ENCODE results near the gene ISM2.

The ISM2 gene

DNA sequence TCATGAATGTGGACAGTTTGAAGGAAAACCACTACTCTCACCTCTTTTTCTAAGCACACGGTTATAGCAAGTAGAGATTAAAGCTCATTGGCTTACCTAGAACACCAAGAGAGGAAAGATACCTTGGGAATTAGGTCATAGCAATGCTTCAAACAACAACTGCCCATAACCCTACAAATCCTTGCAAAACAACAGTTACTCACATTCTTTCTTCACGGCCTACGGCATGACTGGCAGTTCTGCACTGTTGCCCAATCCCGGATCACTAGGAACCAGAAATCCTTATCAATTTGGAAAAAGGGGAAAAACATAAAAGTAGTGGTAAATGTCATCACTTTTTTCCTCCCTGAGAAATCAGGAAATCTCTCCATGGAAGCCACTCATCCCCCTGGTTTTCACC is 9.6 kb upstream of the ISM2 start:
- DNase-seq (ENCODE audit: low read depth in 3 of 3, low spot score in 1 of 3) = no peak

DNA sequence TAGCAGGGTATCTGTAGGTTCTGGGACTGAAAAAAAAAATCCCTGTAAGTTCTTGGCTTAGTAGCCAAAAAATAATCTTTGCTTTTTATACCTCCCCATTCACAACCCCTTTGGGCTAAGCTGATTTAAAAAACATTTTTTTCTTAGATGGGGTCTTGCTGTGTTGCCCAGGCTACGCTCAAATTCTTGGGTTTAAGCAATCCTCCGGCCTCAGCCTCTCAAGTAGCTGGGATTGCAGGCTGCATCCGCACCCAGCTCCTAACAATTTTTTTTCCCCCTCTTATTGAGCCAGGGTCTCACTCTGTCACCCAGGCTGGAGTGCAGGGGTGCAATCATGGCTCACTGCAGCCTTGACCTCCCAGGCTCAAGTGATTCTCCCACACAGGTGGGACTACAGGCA is 9.1 kb upstream of the ISM2 start:
- no peak for DNase-seq (ENCODE audit: low read depth in 3 of 3, low spot score in 1 of 3)

DNA sequence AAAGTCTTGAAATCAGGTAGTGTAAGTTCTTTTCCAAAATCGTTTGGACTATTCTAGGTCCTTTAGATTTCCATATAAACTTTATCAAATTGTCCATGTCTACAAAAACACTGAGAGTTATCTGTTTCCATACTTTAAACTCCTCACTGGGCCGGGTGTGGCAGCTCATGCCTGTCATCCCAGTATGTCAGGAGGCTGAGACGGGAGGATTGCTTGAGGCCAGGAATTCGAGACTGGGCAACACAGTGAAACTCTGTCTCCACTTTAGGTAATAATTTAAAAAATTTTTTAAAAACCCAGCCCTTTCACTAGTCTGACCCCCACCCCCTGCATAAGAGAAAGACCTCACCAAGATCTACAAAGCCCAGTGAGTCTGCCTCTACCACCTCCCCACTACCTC is 6.4 kb upstream of the ISM2 start:
- no peak for DNase-seq (ENCODE audit: low read depth in 3 of 3, low spot score in 1 of 3)

DNA sequence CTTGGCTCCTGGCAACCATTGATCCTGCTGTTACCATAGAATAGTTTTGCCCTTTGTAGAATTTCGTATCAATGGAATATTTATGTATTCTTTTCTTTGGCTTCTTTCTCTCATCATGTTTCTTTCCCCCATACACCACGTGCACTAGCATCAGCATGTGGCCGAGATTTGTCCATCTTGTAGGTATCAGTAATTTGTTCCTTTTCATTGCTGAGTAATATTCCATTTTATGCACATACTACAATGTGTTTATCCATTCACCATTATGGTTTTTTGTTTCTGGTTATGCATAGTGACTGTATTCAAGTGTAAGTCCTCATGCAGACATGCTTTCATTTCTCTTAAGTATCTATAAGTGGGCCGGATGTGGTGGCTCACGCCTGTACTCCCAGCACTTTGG is 4.5 kb upstream of the ISM2 start:
- DNase-seq (ENCODE audit: low read depth in 3 of 3, low spot score in 1 of 3) = no peak

DNA sequence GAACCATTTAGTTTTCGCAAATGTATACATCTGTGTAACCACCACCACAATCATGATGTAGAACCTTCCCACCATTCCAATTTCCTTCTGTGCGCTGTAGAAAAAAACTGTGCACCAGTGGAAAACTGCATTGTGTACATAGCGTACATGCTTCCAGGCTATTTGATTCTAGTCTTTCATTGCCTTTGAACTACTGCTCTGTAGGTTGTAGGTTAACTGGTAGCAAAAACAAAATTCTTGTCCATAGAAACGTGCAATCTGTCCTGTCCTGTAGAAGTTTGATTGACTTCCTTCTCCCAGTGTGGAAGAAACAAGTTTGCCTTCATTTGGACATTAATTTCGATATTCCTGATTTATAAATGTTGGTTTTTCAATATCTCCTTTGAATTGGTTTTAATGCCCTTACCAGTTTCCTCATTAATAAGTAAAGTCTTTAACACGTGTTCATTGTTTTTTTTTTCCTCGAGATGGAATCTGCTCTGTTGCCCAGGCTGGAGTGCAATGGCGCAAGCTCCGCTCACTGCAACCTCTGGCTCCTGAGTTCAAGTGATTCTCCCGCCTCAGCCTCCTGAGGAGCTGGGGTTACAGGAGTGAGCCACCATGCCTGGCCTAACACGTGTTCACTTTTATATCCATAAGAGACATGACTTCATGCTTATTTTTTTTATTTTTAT is 3.6 kb upstream of the ISM2 start:
- no peak for DNase-seq (ENCODE audit: low read depth in 3 of 3, low spot score in 1 of 3)

DNA sequence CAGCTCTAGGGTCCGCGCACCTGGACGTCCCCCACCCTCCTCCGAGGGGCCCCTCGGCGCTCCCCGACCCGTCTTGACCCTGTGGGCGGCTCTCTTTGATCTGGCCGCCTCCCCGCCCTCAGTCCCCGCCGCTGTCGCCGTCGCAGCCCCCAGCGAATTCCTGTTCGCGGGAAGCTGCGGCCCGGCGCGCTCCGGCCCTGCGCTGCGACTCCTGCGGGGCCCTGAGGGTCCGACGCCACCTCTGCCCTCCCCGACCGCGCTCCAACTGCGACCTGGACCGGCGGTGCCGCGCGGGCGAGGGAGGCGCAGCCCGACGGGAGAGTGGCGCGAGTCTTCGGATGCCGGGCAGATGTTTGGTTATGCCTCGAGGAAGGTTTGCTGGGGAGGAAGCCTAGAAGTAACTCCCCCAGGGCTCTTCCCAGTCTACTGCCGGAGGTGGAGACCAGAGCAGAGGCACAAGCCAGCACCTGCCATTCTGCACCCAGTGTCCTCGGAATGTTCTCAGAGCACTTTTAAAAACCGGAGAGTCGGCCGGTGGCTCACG is 440 bp upstream of the ISM2 start:
- DNase-seq (ENCODE audit: low read depth in 3 of 3, low spot score in 1 of 3) = no peak

DNA sequence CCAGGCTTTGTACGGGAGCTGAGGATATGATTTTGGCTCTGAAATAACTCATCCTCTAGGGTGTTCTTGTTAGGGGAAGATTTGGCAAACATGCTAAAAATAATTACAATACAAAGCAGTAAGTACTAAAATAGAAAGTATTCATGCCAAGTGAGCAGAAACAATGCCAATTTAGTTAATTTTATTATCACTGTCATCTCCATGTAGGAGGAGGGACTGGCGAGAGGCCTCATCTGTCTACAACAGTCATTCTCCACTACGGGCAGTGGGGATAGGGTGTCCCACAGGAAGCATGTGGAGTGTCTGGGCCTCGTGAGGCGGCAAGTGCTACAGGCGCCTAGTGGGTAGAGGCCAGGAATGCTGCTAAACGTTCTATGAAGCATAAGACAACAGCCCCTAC is 3.3 kb downstream of the ISM2 start:
- DNase-seq (ENCODE audit: low read depth in 3 of 3, low spot score in 1 of 3) = no peak

DNA sequence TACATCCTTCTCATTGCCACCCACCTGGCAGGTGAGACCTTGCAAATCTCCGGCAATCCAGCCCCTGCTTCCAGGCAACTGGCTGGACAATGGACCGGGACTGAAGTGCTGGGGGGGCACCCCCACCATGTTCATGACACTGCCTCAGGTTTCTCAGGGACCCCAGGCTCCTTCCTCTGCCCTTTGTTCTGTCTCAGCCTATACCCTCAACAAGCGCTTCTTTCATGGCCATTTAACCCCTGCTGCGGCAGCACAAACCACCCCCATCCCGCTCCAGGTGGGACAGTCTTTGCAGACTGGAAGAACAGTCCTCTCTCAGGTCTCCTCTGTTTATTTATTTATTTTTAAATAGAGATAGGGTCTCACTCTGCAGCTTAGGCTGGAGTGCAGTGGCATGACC is 7.6 kb downstream of the ISM2 start:
- no peak for DNase-seq (ENCODE audit: low read depth in 3 of 3, low spot score in 1 of 3)

DNA sequence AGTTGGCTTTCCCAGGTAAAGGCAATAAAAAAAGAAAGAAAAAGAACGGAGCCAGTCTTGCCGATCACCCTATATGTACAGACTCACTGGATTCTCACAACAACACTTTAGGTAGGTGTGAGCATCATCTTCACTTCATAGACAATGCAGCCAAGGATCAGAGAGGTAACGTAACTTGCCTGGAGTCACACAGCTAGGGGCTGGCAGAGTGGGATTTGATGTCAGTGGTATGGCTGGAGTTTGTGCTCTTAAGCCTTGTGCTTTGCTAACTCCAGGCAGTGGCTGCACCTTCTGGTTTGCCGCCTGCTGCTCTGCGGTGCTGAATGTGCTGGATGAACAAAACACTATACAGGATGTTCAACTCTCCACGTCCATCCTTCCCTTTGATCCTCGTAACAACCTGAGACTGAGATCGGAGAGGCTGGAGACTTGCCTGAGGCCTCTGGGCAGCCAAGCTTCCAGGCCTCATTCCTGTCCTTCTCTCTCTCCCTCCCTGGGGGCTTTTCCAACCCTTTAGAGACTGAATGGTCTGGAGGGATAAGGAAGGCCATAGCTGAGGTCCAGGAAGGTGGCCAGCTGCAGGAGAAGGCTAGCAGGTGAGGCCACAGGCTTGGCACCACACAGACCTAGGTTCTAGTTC is 8.1 kb downstream of the ISM2 start:
- DNase-seq (ENCODE audit: low read depth in 3 of 3, low spot score in 1 of 3) = no peak

DNA sequence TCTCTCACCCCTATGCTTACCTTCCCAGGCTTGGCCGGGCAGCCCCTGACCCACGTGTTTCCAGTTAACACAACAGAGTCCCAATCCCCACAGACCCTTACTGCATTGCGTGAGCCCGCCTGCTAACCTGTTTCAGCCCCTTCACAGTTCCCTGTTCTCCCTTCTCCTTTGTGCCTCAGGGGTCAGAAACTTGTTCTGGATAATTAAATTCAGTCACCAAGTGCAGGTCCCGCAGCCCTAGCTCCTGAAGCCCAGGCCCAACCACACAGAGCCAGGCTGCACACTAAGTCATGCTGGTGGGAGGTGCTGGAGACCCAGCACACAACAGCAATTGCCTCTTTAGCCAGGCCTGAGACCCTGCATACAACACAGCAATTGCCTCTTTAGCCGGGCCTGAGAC is 9.6 kb downstream of the ISM2 start:
- no peak for DNase-seq (ENCODE audit: low read depth in 3 of 3, low spot score in 1 of 3)

DNA sequence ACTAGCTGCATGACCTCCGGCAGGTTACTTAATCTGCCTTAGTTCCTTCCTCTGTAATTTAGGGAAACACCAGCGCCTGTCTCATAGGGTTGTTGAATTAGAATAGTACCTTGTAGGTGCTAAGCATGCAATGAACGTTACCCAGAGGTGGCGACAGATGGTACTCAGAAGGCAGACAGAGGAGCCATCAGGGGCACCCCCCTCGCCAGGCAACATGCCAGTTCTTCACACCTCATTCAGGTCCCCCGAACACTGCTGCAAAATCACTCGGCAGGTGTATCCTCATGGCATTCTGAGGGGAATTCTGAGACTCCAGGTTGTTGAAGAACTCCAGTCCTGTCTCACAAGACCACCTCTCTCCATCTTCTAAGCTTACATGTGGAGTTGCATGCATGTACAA is 10.1 kb downstream of the ISM2 start:
- no peak for DNase-seq (ENCODE audit: low read depth in 3 of 3, low spot score in 1 of 3)

DNA sequence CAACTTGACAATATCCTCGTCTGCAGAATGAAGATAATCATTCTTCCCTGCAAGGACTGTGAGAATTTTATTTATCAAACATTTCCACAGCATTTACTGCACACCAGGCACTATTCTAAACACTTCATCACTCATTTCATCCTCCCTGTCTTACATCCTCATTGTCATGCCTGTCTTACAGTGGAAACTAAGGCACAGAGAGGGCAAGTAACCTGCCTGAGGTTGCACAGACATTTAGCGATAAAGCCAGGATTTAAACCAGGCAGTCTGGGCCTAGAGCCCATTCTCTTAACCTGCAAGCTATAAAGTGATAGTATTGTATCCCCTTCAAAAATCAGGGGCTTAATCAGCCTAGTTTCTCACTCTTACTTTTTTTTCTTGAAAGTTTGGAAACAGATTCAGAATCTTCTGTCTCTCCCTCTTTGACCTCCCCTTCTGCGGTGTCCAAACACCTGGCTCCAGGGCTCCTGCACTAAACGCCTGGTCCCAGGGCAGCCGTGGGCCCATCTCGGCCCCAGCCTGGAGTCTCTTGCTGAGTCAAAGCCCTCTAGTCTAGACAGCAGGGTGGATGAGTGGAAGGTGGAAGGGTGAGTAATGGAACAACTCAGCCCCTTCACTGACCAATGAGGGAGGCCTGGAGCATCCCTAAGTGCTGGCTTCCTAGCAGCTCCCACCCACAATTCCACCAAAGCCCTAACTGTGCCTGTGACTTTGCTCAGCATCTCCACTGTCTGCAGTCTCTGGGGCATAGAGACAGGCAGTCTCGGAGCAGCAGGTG is 12.5 kb downstream of the ISM2 start:
- DNase-seq (ENCODE audit: low read depth in 3 of 3, low spot score in 1 of 3) = no peak

DNA sequence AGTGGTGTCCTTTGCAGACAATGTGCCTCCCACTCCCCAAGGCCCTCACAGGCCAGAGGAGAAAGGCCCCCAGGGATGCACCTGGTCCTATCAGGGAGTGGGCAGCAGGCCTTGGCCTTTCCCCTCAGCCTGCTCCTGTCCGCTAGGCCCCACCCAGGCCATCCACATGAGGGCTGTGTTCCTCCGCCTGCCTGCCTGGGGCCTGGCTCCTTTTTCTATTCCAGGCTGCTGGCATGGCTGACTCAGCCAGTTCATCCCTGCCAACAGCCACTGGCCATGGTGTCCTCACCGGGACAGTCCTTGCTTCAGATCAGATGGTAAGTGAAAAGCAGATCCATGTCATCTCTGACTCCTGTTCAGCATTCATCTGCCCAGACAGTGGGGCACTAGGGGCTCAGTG is 13.4 kb downstream of the ISM2 start:
- no peak for DNase-seq (ENCODE audit: low read depth in 3 of 3, low spot score in 1 of 3)

DNA sequence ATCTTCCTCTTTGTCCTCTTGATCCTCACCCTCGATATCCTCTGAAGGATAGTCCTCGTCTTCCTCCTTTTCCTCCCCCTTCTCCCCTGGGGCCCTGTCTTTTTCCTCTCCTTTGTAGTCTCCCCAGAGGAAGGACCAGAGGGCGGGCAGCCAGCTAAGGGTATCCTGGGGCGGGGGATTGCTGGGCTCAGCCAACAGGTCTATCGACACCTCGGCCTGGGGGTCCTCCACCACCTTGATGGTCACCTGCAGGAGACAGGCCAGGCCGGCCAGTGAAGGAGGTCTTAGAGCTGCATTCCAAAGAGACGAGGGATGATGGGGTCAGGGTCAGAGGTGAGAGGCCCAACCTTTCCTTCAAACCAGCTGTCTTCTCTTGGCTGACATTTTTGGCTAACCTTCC is 16.2 kb downstream of the ISM2 start:
- DNase-seq (ENCODE audit: low read depth in 3 of 3, low spot score in 1 of 3) = no peak

DNA sequence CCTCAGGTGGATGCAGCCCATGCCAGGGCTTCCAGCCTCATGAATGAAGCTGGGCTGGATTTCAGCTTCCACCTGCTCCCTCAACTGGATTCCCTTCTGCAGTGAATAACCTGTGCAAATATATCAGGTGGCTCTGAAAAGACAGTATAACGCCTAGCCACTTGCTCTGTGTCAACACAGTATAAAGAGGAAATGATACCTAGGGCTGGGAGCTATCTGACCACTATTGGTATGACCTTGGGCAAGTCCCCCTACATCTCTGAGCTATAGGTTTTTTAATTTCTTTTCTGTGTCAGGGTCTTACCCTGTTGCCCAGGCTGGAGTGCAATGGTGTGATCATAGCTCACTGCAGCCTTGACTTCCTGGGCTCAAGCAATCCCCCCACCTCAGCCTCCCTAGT is 19.8 kb downstream of the ISM2 start:
- no peak for DNase-seq (ENCODE audit: low read depth in 3 of 3, low spot score in 1 of 3)

DNA sequence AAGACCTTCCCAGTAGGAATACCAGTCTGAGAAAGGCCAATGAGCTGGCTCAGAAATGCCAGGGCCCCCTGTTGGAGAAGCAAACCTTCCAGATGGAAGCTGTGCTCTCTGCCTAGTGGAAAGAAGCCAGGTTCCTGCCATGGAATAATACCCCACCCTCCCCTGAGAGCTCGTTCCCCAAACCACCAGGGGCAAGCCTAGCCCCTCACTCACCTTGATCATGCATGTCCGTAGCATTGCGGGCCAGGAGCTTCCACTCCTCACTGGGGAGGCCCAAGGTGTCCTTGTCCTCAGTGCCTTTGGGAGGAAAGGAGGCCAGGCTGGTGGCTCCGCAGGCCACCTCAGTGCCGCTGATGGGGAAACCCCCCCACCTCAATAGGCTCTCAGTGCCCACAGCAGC is 20.6 kb downstream of the ISM2 start:
- no peak for DNase-seq (ENCODE audit: low read depth in 3 of 3, low spot score in 1 of 3)

DNA sequence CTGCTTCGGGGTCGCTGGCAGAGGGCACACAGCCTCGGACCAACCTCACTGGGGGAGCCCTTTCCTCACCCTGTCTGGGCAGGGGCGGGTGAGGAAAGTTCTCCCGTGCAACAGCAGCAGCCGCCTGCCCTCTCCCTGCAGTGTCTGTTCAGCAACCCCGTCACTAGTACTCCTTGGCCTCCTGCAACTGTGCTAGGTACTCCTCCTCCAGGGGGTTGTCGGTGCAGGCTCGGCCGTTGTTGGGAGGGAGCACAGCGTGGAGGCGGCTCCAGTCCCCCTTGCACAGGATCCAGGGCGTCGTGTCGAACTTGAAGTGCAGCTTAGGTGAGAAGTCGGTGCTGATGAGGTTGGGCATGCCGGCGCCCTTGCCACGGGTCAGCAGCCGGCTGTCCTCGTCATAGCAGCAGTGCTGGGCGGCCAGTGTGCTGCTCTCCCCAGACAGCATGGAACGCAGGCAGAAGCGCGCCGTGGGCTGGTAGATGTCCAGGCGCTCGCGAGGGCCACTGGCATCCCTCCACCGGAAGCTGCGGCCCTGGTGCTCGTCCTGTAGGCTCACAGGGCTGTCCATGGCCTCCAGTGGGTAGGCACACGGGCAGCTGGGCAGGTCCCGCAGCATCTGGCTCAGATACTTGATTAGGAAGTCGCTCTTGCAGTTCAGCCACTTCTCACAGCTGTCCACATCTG is 23.0 kb downstream of the ISM2 start:
- DNase-seq (ENCODE audit: low read depth in 3 of 3, low spot score in 1 of 3) = no peak

DNA sequence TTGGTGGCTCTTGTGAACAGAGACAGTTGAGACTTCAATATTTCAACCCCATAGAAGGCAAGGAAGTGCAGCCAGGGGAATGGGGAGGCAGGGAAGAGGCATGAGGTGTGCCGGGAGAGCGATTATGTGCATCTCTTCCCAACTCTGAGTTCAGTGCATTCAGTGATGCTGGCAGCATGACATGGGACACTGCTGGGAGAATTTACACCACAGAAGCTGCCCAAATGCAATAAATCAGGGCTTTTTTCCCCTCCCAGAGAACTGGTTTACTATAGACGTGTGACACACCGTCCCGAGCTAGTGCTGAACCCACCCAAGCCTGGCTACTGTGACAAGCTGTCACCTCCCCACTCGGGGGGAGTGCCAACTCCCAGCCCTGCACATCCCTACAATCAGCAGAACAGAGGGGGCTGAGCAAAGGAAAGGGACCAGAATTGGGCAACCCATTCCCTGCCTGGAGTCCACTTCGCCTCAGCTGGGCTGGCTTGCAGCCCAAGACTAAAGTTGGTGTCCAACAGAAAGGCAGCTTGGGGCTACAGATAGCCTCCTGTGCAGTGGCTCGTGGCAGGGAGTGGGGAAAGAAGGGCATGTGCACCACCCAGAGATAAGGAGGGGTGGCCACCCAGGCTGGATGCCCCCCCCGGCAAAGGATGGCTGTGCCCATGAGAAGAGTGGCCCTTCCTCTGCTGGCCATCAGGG is 24.0 kb downstream of the ISM2 start:
- no peak for DNase-seq (ENCODE audit: low read depth in 3 of 3, low spot score in 1 of 3)

DNA sequence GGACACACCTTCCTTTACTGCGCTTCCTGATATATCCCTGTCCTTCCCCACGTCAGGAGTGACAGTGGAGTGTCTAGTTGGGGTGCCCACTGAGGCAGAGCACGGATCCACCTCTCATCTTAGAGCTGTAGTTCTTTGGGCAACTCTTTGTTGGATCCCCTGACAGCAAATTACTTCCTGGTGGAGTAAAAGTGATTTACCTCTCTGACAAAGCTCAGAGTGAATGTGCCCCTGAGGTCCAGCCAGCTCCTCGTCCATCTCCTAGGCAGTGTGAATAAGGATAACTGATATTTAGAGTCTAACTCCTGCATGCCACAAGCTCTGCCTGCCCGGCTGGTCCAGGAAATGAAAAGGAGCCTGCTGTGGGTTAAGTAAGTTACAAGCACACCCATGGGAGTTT is 24.7 kb downstream of the ISM2 start:
- DNase-seq (ENCODE audit: low read depth in 3 of 3, low spot score in 1 of 3) = no peak

DNA sequence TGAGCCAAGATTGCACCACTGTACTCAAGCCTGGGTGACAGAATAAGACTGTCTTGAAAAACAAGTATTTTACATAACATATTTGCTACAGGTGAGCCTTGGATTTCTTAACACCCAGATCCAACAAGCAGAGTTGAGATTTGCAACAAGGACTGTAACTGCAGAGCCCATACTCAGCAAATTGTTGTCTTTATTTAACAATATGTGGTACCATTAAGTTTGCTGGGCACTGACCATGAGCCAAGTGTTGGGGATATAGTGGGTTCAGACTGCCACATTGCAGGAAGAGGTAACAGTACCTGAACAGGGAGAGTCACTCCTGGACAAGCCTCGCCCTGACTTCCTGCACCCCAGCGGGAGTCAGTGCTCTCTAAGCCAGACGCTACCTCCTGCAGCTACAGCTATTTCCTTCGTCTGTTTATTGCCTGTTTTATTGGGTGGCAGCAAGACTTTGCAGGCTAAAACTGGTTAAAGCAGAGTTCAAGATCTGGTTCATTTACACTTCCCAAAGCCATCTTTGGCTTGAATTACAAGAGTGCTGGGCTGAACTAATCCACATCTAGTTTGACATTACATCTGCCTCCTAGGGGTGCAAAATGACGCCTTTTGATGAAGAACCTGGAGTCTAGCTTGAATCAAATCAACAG is 28.3 kb downstream of the ISM2 start:
- no peak for DNase-seq (ENCODE audit: low read depth in 3 of 3, low spot score in 1 of 3)

DNA sequence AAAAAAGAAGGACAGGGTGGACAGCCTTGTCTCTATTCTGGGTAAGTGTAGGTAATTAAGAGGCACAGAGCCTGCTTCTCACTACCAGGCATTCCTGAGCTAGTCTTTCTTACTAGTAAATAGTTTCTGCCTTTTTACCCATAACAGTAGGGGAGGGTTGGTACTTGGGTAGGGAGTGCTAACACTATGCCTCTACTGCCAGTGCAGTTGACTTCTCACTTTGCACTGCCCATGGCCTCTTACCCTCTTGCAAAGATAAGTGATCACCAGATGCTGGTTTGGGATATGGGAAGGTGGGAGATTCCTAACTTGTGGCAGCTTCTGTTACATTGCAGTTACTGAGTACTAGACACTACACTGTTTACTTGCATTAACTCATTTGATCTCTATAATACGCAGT is 29.1 kb downstream of the ISM2 start:
- DNase-seq (ENCODE audit: low read depth in 3 of 3, low spot score in 1 of 3) = no peak

Measured in stimulated activated CD4-positive, alpha-beta T cell treated with anti-CD3 and anti-CD28 coated beads, TNF-alpha, amount 100 ng/mL, for 1 hour (primary cell).